OCI-LY7 (cell line): ENCODE results near the gene MAGEE1. TPM values are rescaled to one million over a fixed set of nuclear protein-coding genes. Genes with fewer than 3 reads are reported as not detected.
A peak's percentile ranks its signal among the peaks of the same experiment; 100 is the strongest.

ENCODE experiments used
- Bru-seq: library from RNA; stranded (reverse); fragments of 400-500 nt; gene quantifications from one replicate; lab custom pipeline; 2021; lab: Mats Ljungman, UMichigan
- BruChase-seq, 2 experiments: library from RNA; stranded (reverse); fragments of 400-500 nt; gene quantifications; one replicate each; lab custom pipeline; 2021; lab: Mats Ljungman, UMichigan
- BruUV-seq: library from RNA; stranded (reverse); fragments of 400-500 nt; replicated peaks from 2 replicates; lab custom pipeline; 2021; lab: Mats Ljungman, UMichigan
- CTCF ChIA-PET: fragments of 300-600 bp; sonication (Branson Sonifier 250); formaldehyde crosslinking; loops from one replicate; lab custom pipeline; 2022; ENCODE audit warnings: antibody characterized with exemption; ENCODE audit not compliant: unreplicated experiment; lab: Charles Lee
- POLR2A ChIA-PET: fragments of 300-600 bp; sonication (Branson Sonifier 250); formaldehyde crosslinking; loops from one replicate; lab custom pipeline; 2022; ENCODE audit warnings: antibody characterized with exemption; lab: Charles Lee
- DNase-seq: peaks from one replicate; pipeline ENCODE4 v3.0.0-alpha.2; 2015; ENCODE audit warnings: low spot score
- H2AFZ ChIP-seq: fragments of 200-600 bp; sonication (generic), shearing (Covaris generic); 2 replicates; pipeline ENCODE4 v1.6.1; 2014; ENCODE audit warnings: mild to moderate bottlenecking, antibody characterized with exemption, low read length, moderate library complexity
- H3K27ac ChIP-seq: fragments of 200-600 bp; sonication (generic); 2 replicates; pipeline ENCODE4 v1.5.1; 2014; ENCODE audit warnings: mixed run types, low read depth, mild to moderate bottlenecking, moderate library complexity, low read length, inconsistent platforms; ENCODE audit not compliant: poor library complexity, severe bottlenecking
- H3K36me3 ChIP-seq: fragments of 200-600 bp; sonication (generic); 2 replicates; pipeline ENCODE4 v1.6.1; 2014; ENCODE audit warnings: mild to moderate bottlenecking, antibody characterized with exemption, low read length, moderate library complexity, mixed read lengths; ENCODE audit not compliant: insufficient read depth
- H3K4me1 ChIP-seq: fragments of 200-600 bp; sonication (generic); 2 replicates; pipeline ENCODE4 v1.5.1; 2014; ENCODE audit warnings: mild to moderate bottlenecking, low read length; ENCODE audit not compliant: insufficient read depth, poor library complexity, severe bottlenecking
- H3K4me2 ChIP-seq: fragments of 200-600 bp; sonication (generic); 2 replicates; pipeline ENCODE4 v1.6.1; 2014; ENCODE audit warnings: mild to moderate bottlenecking, low read length
- H3K4me3 ChIP-seq: fragments of 200-600 bp; sonication (generic); 2 replicates; pipeline ENCODE4 v1.5.1; 2014; ENCODE audit warnings: mild to moderate bottlenecking, low read depth, low read length; ENCODE audit not compliant: poor library complexity, severe bottlenecking
- H3K79me2 ChIP-seq: fragments of 200-600 bp; sonication (generic); 2 replicates; pipeline ENCODE4 v1.6.1; 2016; ENCODE audit warnings: low read depth, mild to moderate bottlenecking, low read length, moderate library complexity, mixed read lengths; ENCODE audit not compliant: insufficient read depth
- H3K9me2 ChIP-seq: fragments of 200-600 bp; sonication (generic); 2 replicates; pipeline ENCODE4 v1.6.1; 2016; ENCODE audit warnings: mild to moderate bottlenecking, low read length, mixed read lengths; ENCODE audit not compliant: insufficient read depth
- H3K9me3 ChIP-seq: fragments of 200-600 bp; sonication (generic); 2 replicates; pipeline ENCODE4 v1.6.1; 2014; ENCODE audit warnings: mild to moderate bottlenecking, mixed run types, low read length, mixed read lengths
- H4K20me1 ChIP-seq: fragments of 200-600 bp; sonication (generic); 2 replicates; pipeline ENCODE4 v1.6.1; 2014; ENCODE audit warnings: mild to moderate bottlenecking, antibody characterized with exemption, low read length, moderate library complexity, mixed read lengths; ENCODE audit not compliant: insufficient read depth
- EZH2phosphoT487 ChIP-seq: fragments of 200-600 bp; sonication (generic); IDR thresholded peaks from 2 replicates; pipeline ENCODE4 v1.6.1; 2018; ENCODE audit warnings: low read depth, borderline replicate concordance, mild to moderate bottlenecking, mixed run types, antibody characterized with exemption, low read length, moderate library complexity, mixed read lengths
- intact Hi-C: fragments of 100-400 bp; cut with micrococcal nuclease; formaldehyde crosslinking; loops from one replicate; pipeline ENCODE4 v1.10.0; 2022; ENCODE audit not compliant: unreplicated experiment
- long read RNA-seq: library from polyadenylated mRNA; stranded (forward); transcript quantifications from one replicate; pipeline ENCODE4 v2.0.0, GENCODE V29; 2022
- total RNA-seq, 2 experiments: library from RNA; depleted of rRNA in 1 of 2; stranded (reverse); fragments of >200 nt in 1 of 2; shearing (Covaris generic) in 1 of 2; gene quantifications; 2 replicates each; pipeline ENCODE4 v1.2.3, GENCODE V29; 2014 to 2022
- TF ChIP-seq, protein P1 (sequence below): fragments of 200-600 bp; sonication (generic); conservative IDR thresholded peaks from 2 replicates; pipeline ENCODE4 v1.5.1; 2014; ENCODE audit warnings: mild to moderate bottlenecking, antibody characterized with exemption, low read length, moderate library complexity, mixed read lengths

MAGEE1 gene
- total RNA-seq (2014; rRNA removed; shearing (Covaris generic)) (0.35 and 0.41 TPM in 2 replicates), total RNA-seq (2022) (0.17 and 0.46 TPM in 2 replicates), Bru-seq, nascent RNA (percentile 25 among the genes with signal in this experiment), BruChase-seq, experiment 1, labeled RNA remaining after a 6-hour chase (percentile 26 among the genes with signal in this experiment), BruChase-seq, experiment 2, labeled RNA remaining after a 2-hour chase (percentile 36 among the genes with signal in this experiment)
- long read RNA-seq: 0 reads

GRCh38 chrX:76427560-76428242 is at the start of gene MAGEE1:
TSS of gene MAGEE1 (plus strand) at chrX:76427710. CDS start at chrX:76427931, 221 bp downstream.
- Histone ChIP-seq H4K20me1 (no peaks in the 10 kb centered on the region), H3K9me3 (no peaks in the 10 kb centered on the region), H3K9me2 (no peaks in the 10 kb centered on the region), H3K4me2 (peak within 1 kb of the TSS; percentile 74), H3K4me3 (peak within 1 kb of the TSS; percentile 66), H2AFZ (peak within 1 kb of the TSS; percentile 55; the same call in 1 of the 2 replicates), H3K4me1 (peaks cover 5% of the 10 kb centered on the region), H3K27ac (no peak within 1 kb of the TSS), H3K36me3 (no peaks in the 10 kb centered on the region), H3K79me2 (no peaks in the 10 kb centered on the region)
- ChIA-PET POLR2A (interaction anchor here (0.7 kb wide), 1 partner anchor 133 kb away, joined by 5 read pairs; no protein-coding TSS in a partner anchor), CTCF (no interaction called here)
- DNase-seq: peak; percentile 70
- no peak for TF ChIP-seq EZH2phosphoT487
- TF ChIP-seq, protein P1, sequence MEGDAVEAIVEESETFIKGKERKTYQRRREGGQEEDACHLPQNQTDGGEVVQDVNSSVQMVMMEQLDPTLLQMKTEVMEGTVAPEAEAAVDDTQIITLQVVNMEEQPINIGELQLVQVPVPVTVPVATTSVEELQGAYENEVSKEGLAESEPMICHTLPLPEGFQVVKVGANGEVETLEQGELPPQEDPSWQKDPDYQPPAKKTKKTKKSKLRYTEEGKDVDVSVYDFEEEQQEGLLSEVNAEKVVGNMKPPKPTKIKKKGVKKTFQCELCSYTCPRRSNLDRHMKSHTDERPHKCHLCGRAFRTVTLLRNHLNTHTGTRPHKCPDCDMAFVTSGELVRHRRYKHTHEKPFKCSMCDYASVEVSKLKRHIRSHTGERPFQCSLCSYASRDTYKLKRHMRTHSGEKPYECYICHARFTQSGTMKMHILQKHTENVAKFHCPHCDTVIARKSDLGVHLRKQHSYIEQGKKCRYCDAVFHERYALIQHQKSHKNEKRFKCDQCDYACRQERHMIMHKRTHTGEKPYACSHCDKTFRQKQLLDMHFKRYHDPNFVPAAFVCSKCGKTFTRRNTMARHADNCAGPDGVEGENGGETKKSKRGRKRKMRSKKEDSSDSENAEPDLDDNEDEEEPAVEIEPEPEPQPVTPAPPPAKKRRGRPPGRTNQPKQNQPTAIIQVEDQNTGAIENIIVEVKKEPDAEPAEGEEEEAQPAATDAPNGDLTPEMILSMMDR: no peak
- intact Hi-C loops: no loop called here
- no TSS peak for BruUV-seq

DNA sequence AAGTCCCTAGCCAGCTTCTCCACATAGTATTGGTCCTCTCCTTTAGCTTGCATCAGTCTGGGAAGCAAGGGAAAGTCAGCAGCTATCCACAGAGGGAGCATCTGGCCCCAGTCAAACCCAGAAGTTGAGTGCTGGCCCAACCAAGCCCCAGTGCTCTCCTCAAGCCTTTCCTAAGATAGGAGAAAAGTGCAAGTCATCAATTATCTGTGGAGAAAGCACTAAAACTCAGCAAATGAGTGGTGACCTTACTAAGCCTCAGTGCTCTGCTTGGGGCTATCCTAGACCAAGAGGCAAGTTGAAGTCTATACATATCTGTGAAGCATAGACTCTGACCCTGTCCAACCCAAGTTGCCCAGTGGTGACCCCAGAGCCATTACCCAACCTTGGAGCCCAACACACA is 28.5 kb upstream of the MAGEE1 start:
- H3K9me2 ChIP-seq: no peaks in the 10 kb centered on the region
- H3K4me1 ChIP-seq: no peaks in the 10 kb centered on the region
- no peak overlapping the region for H3K4me3 ChIP-seq
- POLR2A ChIA-PET: no interaction called here
- no peak overlapping the region for H3K27ac ChIP-seq
- no peak for DNase-seq
- H3K36me3 ChIP-seq: no peaks in the 10 kb centered on the region
- no peak overlapping the region for H3K4me2 ChIP-seq
- TF ChIP-seq EZH2phosphoT487: no peak
- TF ChIP-seq, protein P1: no peak
- BruUV-seq: no TSS peak
- no peaks in the 10 kb centered on the region for H3K79me2 ChIP-seq
- no peak overlapping the region for H2AFZ ChIP-seq
- H4K20me1 ChIP-seq: no peaks in the 10 kb centered on the region
- no peaks in the 10 kb centered on the region for H3K9me3 ChIP-seq
- CTCF ChIA-PET: no interaction called here
- intact Hi-C loops: no loop called here

GRCh38 chrX:76407795-76408194 is 19.7 kb upstream of the MAGEE1 start:
- Histone ChIP-seq H3K36me3 (no peaks in the 10 kb centered on the region), H3K9me2 (no peaks in the 10 kb centered on the region), H3K4me2 (no peak overlapping the region), H3K4me1 (no peaks in the 10 kb centered on the region), H3K4me3 (no peak overlapping the region), H3K79me2 (no peaks in the 10 kb centered on the region), H3K9me3 (no peaks in the 10 kb centered on the region), H4K20me1 (no peaks in the 10 kb centered on the region), H2AFZ (no peak overlapping the region), H3K27ac (no peak overlapping the region)
- POLR2A ChIA-PET: interaction anchor here (0.6 kb wide), 1 partner anchor 1318 kb away, joined by 3 read pairs; no protein-coding TSS in a partner anchor
- no peak for DNase-seq
- TF ChIP-seq EZH2phosphoT487: no peak
- TF ChIP-seq, protein P1: no peak
- no TSS peak for BruUV-seq
- CTCF ChIA-PET: no interaction called here
- intact Hi-C loops: no loop called here
